Endothelial cell of umbilical vein (primary cell): ENCODE measurements around the gene CERCAM.

ENCODE experiments used
- CTCF ChIP-seq, 2 donors: IDR thresholded peaks; 1 replicate in 1 of 2; 2 replicates in 1 of 2; pipeline ENCODE4 v1.5.1; 2011; ENCODE audit warnings: low read length in 2 of 2, mild to moderate bottlenecking in 2 of 2, moderate library complexity in 2 of 2, control low read depth in 1 of 2, inconsistent platforms in 1 of 2, low read depth in 1 of 2; ENCODE audit not compliant: insufficient read depth in 1 of 2; ENCODE audit errors: extremely low read depth in 1 of 2
- EZH2 ChIP-seq: IDR thresholded peaks from 2 replicates; pipeline ENCODE4 v1.6.1; 2012; ENCODE audit warnings: borderline replicate concordance, low read depth, mild to moderate bottlenecking, moderate library complexity, low read length, inconsistent platforms; ENCODE audit not compliant: severe bottlenecking
- JUN ChIP-seq: IDR thresholded peaks from 2 replicates; pipeline ENCODE4 v1.6.1; 2011; ENCODE audit warnings: borderline replicate concordance, low read depth; ENCODE audit not compliant: insufficient read length, insufficient read depth
- MAX ChIP-seq: IDR thresholded peaks from 2 replicates; pipeline ENCODE4 v1.6.1; 2011; ENCODE audit not compliant: insufficient read depth, insufficient read length
- MYC ChIP-seq: IDR thresholded peaks from one replicate; pipeline ENCODE4 v1.6.1; 2011; ENCODE audit warnings: mild to moderate bottlenecking, low read depth, low read length
- POLR2A ChIP-seq: IDR thresholded peaks from 2 replicates; pipeline ENCODE4 v1.6.1; 2012; ENCODE audit warnings: low read depth, mild to moderate bottlenecking, control low read depth, low read length

GRCh38 chr9:128389395-128390149 is 31.1 kb upstream of the CERCAM start:
- TF ChIP-seq EZH2 (no peak), CTCF (IDR thresholded peaks at IDR 0.05; ENCODE audit: extremely low read depth in 1 of 2, insufficient read depth in 1 of 2, low read depth in 1 of 2, low read length in 2 of 2) (no peak), POLR2A (no peak), MAX (no peak), MYC (no peak), JUN (no peak)
